ENCODE data around the gene CLASRP.
A peak's percentile ranks its signal among the peaks of the same experiment; 100 is the strongest.
"Not testable (repeated sequence)": the region's sequence is repeated elsewhere in the genome, so short reads cannot be mapped to it uniquely, and the experiment has no call there.

CLASRP gene

GRCh38 chr19:45038931-45039893 is at the start of gene CLASRP:
TSS of gene CLASRP (plus strand) at chr19:45039045. CDS start at chr19:45040213, 1,168 bp downstream.
- peak; percentile 55 for DNase-seq (ENCODE audit: low read depth, low spot score)

- DNase-seq (ENCODE audit: low read depth, low spot score) = no peak
Measured at GRCh38 chr19:44990459-44990858, 48.4 kb upstream of the CLASRP start.

GRCh38 chr19:44990966-44991365 is 47.9 kb upstream of the CLASRP start:
- no peak for DNase-seq (ENCODE audit: low read depth, low spot score)

GRCh38 chr19:44992336-44993163 is 46.3 kb upstream of the CLASRP start:
- DNase-seq (ENCODE audit: low read depth, low spot score) = no peak

- no peak for DNase-seq (ENCODE audit: low read depth, low spot score)
Measured at GRCh38 chr19:44993526-44993925, 45.3 kb upstream of the CLASRP start.

- DNase-seq (ENCODE audit: low read depth, low spot score) = no peak
Measured at GRCh38 chr19:44993926-44994537, 44.8 kb upstream of the CLASRP start.

GRCh38 chr19:44998025-44998424 is 40.8 kb upstream of the CLASRP start:
- DNase-seq (ENCODE audit: low read depth, low spot score) = no peak

- not testable (repeated sequence) for DNase-seq (ENCODE audit: low read depth, low spot score)
Measured at GRCh38 chr19:44999131-44999925, 39.5 kb upstream of the CLASRP start.

GRCh38 chr19:45000665-45001064 is 38.2 kb upstream of the CLASRP start:
- not testable (repeated sequence) for DNase-seq (ENCODE audit: low read depth, low spot score)

- DNase-seq (ENCODE audit: low read depth, low spot score) = peak; percentile 56
Measured at GRCh38 chr19:45001087-45001739, 37.6 kb upstream of the CLASRP start, which contains the start of gene RELB. TSS of gene RELB (plus strand) at chr19:45001464. CDS start at chr19:45001580, 116 bp downstream.

- no peak for DNase-seq (ENCODE audit: low read depth, low spot score)
Measured at GRCh38 chr19:45003485-45003884, 35.4 kb upstream of the CLASRP start.

- DNase-seq (ENCODE audit: low read depth, low spot score) = no peak
Measured at GRCh38 chr19:45005787-45006186, 33.1 kb upstream of the CLASRP start.

- DNase-seq (ENCODE audit: low read depth, low spot score) = no peak
Measured at GRCh38 chr19:45008552-45008951, 30.3 kb upstream of the CLASRP start.

- DNase-seq (ENCODE audit: low read depth, low spot score) = no peak
Measured at GRCh38 chr19:45009625-45010255, 29.1 kb upstream of the CLASRP start.

GRCh38 chr19:45010306-45010705 is 28.5 kb upstream of the CLASRP start:
- no peak for DNase-seq (ENCODE audit: low read depth, low spot score)

GRCh38 chr19:45011959-45012358 is 26.9 kb upstream of the CLASRP start:
- DNase-seq (ENCODE audit: low read depth, low spot score) = no peak

- DNase-seq (ENCODE audit: low read depth, low spot score) = no peak
Measured at GRCh38 chr19:45016388-45017314, 22.2 kb upstream of the CLASRP start.

- DNase-seq (ENCODE audit: low read depth, low spot score) = no peak
Measured at GRCh38 chr19:45019187-45019586, 19.7 kb upstream of the CLASRP start.

GRCh38 chr19:45020071-45020470 is 18.8 kb upstream of the CLASRP start:
- no peak for DNase-seq (ENCODE audit: low read depth, low spot score)
